VCaP (cell line): Measurements from ENCODE around the gene OCIAD1.
"Not testable (repeated sequence)": the region's sequence is repeated elsewhere in the genome, so short reads cannot be mapped to it uniquely, and the experiment has no call there.

Source experiments
- H3K27ac ChIP-seq: fragments of 450-650 bp; 2 replicates; pipeline ENCODE4 v1.5.1; 2017
- TF ChIP-seq, protein P1 (sequence below): fragments of 450-650 bp; conservative IDR thresholded peaks from 2 replicates; pipeline ENCODE4 v1.5.1; 2017; ENCODE audit warnings: mild to moderate bottlenecking, moderate library complexity

Gene OCIAD1

GRCh38 chr4:48801016-48801715 is 29.7 kb upstream of the OCIAD1 start:
- peak overlapping the region; percentile 70 for H3K27ac ChIP-seq
- TF ChIP-seq, protein P1, sequence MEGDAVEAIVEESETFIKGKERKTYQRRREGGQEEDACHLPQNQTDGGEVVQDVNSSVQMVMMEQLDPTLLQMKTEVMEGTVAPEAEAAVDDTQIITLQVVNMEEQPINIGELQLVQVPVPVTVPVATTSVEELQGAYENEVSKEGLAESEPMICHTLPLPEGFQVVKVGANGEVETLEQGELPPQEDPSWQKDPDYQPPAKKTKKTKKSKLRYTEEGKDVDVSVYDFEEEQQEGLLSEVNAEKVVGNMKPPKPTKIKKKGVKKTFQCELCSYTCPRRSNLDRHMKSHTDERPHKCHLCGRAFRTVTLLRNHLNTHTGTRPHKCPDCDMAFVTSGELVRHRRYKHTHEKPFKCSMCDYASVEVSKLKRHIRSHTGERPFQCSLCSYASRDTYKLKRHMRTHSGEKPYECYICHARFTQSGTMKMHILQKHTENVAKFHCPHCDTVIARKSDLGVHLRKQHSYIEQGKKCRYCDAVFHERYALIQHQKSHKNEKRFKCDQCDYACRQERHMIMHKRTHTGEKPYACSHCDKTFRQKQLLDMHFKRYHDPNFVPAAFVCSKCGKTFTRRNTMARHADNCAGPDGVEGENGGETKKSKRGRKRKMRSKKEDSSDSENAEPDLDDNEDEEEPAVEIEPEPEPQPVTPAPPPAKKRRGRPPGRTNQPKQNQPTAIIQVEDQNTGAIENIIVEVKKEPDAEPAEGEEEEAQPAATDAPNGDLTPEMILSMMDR, result no peak

DNA sequence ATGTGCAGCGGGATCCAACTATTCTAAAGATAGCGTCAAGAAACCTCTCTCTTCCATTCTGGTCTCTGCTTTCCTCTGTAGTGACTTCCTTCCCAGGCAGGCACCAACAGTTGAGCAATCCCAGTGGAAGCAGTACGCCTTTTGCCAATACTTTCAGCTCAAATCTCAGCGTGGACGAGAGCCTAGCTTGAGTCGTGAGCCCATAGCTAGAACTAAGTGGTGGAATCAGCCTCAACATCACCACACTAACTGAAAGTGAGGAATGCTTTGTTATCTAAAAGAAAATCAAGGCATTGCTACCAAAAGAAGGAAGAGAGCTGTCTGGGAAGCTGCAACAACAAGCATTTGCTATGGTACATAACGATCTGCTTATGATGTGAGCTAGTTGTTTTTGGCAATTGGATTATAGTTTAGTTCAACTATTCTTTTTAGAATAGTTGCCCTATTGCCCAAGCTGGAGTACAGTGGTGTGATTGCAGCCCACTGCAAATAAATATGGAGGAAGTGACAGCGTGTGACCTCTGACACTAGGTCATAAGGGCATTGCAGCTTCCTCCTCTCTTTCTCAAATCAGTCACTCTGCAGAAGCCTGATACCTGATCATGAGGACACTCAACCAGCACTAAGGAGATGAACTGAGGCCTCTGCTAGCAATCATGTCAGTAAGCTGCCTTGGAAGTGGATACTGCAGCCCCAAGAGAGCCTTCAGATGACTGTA is 26.1 kb upstream of the OCIAD1 start:
- H3K27ac ChIP-seq, result no peak overlapping the region
- TF ChIP-seq, protein P1, result no peak

DNA sequence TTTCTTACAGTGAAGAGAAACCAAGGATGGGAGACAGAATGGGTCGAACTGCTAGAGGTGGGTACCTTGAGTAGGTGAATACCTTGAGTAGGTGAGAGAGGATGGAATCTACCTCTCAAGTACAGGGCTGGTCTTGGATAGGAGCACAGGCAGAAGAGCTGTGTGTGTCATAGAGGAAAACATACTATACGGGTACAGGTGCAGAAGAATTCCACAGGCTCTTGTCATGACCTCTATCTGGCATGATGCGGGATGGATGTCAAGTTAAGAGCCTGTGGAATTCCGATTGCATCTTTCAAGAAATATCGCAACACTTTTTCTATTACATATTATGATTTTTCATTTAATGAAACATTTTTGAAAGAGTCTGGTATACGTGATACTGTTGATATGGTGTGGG is 18.0 kb upstream of the OCIAD1 start:
- H3K27ac ChIP-seq, result no peak overlapping the region
- TF ChIP-seq, protein P1, result no peak

DNA sequence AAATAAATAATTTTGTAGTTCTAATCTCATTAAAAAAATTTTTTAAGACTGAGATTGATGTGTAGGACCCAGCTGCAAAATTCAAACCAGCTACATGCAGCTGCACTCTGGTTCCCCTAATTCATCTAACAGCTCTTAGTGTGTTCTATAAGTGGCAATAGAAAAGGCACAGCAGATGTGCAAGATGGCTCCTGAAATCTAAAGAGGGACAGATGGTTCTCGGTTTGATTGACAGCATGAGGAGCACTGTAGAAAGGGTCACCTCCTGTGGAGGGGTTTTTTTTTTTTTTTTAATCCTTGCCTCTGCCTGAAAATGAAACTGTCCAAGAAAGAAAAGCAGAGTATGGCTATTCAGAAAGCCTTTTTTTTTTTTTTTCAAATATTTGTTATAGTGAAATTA is 16.9 kb upstream of the OCIAD1 start:
- no peak overlapping the region for H3K27ac ChIP-seq

GRCh38 chr4:48815483-48815882 is 15.4 kb upstream of the OCIAD1 start:
- TF ChIP-seq, protein P1, result no peak
- H3K27ac ChIP-seq, result peak overlapping the region; percentile 15; the same call in 1 of the 2 replicates

More for the DNA sequence above, 16.9 kb upstream of the OCIAD1 start:
- TF ChIP-seq, protein P1, result no peak

- not testable (repeated sequence) for H3K27ac ChIP-seq
These were observed 14.6 kb upstream of the OCIAD1 start for GRCh38 chr4:48816297-48816696.

DNA sequence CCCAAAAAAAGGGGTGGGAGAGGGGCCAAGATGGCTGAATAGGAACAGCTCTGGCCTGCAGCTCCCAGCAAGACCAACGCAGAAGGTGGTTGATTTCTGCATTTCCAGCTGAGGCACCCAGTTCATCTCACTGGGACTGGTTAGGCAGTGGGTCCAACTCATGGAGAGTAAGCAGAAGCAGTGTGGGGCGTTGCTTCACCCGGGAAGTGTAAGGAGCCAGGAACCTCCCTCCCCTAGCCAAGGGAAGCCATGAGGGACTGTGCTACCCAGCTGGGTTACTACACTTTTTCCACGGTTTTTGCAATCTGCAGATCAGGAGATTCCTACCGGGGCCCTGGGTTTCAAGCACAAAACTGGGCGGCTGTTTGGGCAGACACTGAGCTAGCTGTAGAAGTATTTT is 13.9 kb upstream of the OCIAD1 start:
- TF ChIP-seq, protein P1, result no peak
- H3K27ac ChIP-seq, result no peak overlapping the region

- H3K27ac ChIP-seq, result not testable (repeated sequence)
These were observed 9.5 kb upstream of the OCIAD1 start for GRCh38 chr4:48821431-48821830.
